GM21825 (cell line): ENCODE results near the gene NCOA3.
"Not testable (repeated sequence)": the region's sequence is repeated elsewhere in the genome, so short reads cannot be mapped to it uniquely, and the experiment has no call there.

Experiments used
- ATAC-seq: cut with Tn5 transposase; IDR thresholded peaks from one replicate; pipeline ENCODE4 v1.9.1; 2021; ENCODE audit warnings: mild to moderate bottlenecking, moderate library complexity; ENCODE audit not compliant: unreplicated experiment

Gene NCOA3

DNA sequence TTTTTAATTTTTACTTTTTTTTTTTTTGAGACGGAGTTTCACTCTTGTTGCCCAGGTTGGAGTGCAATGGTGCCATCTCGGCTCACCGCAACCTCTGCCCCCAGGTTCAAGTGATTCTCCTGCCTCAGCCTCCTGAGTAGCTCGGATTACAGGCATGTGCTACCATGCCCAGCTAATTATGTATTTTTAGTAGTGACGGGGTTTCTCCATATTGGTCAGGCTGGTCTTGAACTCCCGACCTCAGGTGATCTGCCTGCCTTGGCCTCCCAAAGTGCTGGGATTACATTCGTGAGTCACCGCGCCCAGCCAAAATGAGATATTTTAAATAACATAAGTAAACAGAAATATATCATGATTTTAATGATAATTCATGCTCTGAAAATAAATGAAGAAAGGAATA, 1.6 kb upstream of the NCOA3 start:
- not testable (repeated sequence) for ATAC-seq

- ATAC-seq: no peak
These were observed 1.1 kb upstream of the NCOA3 start for GRCh38 chr20:47500554-47500953.

DNA sequence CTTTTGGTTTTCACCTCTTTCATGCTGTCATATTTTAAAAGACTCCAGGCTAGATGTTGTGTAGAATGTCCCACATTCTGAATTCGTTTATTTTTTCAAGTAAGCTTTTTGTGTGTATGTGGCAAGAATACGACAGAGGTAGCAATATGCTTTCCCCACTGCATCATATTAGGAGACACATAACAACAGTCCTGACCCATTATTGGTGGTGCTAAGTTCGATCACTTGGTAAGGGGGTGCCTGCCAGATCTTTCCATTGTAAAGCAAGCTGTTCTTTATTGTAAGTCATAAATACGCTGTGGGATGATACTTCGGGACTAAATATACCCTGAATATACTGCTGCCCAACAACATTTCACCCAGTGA, 588 bp upstream of the NCOA3 start:
- ATAC-seq: no peak

- ATAC-seq: no peak
These were observed 868 bp downstream of the NCOA3 start for GRCh38 chr20:47502271-47503239.

DNA sequence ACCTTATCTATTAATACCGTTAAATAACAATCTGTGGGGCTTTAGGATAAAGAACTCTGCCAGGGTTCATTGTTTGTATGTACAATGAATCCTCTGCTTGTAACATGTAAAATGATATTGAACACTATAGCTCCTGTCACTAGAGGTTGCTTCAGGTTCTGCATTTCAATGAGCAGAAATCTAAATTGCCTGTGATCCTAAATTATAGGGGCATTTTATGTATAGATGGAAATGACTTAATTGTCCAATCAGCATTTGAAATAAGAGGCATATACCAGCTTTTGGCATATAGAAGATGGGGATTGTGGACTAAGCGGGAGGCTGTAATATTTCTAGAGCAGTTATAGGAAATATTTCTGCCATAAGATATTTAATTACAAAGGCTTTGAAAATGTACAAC, 2.0 kb downstream of the NCOA3 start:
- ATAC-seq: no peak

GRCh38 chr20:47506335-47506734, 4.6 kb downstream of the NCOA3 start:
- ATAC-seq: no peak

DNA sequence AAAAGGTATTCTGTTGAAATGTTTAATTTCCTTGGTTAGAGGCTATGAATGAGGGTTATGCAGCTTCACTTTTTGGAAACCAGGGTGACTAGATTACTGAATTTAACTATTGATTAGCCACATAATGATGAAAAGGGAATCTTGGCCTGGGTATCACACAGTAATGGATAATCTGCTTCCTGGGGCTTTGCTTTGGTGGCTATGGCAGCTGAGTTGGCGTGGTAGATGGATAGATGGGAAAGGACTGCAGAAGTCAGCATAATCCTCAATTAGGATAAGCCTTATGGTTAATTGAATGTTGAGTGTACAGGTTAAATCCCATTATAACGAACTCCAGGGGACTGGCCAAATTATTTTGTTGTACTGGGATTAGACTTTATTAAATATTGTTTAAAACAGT, 5.2 kb downstream of the NCOA3 start:
- no peak for ATAC-seq

DNA sequence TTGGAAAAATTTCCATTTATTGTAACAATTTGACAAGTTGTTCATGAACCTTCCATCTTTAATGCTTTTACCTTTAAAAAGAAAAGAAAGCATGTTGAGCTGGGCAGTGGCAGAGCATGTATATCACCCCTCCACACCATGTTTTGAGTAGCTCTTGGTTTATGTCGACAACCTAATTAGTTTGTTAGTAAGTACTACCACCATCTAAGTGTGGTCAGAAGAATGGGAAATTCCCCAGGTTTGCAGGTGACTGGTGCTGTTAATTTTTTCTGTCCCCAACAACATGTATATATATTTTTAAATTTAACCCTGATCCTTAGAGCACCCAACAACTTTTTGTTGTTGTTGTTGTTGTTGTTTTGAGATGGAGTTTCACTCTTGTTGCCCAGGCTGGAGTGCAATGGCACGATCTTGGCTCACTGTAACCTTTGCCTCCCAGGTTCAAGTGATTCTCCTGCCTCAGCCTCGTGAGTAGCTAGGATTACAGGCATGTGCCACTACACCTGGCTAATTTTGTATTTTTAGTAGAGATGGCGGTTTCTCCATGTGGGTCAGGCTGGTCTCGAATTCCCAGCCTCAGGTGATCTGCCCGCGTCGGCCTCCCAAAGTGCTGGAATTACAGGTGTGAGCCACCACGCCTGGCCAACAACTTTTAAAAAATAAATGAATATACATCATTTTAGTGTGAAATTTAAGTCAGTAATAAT, 5.7 kb downstream of the NCOA3 start:
- not testable (repeated sequence) for ATAC-seq

- ATAC-seq: no peak
These were observed 6.6 kb downstream of the NCOA3 start for GRCh38 chr20:47508278-47508677.

DNA sequence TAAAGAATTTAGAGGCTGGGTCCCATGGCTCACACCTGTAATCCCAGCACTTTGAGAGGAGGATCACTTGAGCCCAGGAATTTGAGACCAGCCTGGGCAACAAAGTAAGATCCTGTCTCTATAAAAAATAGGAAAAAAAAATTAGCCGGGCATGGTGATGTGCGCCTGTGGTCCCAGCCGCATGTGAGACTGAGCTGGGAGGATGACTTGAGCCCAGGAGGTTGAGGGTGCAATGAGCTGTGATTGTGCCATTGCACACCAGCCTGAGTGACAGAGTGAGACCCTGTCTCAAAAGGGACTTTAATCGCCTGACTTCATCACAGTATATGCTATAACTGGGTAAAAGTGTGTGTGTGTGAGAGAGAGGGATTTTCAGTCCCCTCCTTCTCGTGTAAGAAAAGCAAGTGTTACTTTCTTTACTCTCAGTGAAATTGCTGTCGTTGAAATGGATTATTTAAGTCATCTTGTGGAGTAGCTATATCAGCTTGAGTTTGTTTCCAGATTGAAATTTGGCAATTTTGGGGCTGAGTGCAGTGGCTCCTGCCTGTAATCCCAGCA, 7.5 kb downstream of the NCOA3 start:
- no peak for ATAC-seq

GRCh38 chr20:47509685-47510084, 8.0 kb downstream of the NCOA3 start:
- ATAC-seq: no peak

DNA sequence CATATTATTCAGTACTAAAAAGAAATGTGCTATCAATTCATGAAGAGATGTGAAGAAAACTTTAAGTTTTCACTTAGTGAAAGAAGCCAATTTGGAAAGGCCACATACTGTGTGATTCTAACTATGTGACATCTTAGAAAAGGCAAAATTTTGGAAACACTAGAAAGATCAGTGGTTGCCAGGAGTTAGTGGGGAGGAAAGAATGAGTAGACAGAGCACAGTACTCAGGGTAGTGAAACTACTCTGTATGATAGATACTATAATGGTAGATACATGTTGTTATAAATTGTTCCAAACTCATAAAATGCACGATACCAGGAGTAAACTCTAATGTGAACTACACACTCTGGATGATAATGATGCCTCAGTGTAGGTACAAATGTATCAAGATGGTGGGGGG, 14.2 kb downstream of the NCOA3 start:
- no peak for ATAC-seq

DNA sequence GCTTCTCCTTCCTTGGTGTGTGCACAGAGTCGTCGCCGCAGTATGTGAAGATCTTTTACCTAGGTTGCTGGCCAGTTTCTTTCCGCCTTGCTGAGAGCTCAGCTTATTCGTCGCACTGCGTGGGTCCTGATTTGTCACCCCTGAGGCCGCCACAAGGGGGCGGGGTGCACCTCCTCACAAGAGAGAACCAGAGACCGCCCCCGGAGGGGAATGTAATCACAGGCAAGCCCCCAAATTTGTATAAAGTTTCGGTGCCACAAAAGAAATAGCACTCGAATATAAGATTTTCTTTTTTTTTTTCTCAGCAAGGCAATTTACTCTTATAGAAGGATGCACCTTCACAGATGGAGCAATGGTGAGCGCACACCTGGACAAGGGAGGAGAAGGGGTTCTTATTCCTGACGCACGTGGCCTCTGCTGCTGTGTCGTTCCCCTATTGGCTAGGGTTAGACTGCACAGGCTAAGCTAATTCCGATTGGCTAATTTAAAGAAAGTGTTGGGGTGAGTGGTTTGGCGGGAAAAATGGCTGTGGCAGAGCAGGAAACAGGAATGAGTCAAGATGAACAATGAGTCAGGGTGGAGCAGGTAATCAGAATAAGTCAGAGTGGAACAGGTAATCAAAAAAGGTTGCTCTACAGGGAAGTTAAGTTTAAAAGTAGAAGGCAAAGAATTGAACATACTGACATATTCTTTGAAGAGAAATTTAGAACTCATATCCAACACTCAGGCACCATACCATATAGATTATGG, 19.5 kb downstream of the NCOA3 start:
- no peak for ATAC-seq

DNA sequence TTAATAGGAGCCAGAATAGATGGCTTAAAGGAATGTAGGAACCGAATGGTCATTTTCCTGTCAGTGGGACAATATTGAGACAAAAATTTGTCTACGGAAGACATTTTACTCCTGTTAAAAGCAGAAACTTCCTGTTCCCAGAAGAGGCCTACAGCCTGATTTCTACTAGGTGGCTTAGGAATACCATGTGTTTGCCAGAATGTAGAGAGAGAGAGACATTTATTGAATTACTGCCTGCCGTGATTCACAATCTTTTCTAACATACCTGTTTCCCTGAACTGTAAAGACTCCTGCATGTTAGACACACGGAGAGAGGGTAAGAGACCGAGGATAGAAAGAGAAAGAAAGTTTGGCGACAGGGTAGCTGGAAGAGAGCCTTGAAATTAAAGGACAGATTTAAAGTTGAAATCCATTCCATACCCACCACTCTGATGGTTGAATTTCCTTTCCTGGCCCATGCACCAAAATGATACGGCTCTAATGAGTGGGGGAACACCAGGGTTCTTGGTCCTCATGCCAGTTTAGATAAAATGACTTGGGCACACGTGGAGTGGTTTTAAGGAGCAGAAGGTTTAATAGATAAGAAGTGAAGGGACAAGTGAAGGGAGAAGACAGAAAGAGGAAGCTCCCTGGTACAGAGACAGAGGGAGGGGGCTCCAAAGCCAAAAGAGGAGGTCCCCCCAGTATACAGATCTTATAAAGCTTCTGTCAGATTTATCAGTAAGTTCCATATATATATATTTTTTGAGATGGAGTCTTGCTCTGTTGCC, 22.5 kb downstream of the NCOA3 start:
- ATAC-seq: no peak

DNA sequence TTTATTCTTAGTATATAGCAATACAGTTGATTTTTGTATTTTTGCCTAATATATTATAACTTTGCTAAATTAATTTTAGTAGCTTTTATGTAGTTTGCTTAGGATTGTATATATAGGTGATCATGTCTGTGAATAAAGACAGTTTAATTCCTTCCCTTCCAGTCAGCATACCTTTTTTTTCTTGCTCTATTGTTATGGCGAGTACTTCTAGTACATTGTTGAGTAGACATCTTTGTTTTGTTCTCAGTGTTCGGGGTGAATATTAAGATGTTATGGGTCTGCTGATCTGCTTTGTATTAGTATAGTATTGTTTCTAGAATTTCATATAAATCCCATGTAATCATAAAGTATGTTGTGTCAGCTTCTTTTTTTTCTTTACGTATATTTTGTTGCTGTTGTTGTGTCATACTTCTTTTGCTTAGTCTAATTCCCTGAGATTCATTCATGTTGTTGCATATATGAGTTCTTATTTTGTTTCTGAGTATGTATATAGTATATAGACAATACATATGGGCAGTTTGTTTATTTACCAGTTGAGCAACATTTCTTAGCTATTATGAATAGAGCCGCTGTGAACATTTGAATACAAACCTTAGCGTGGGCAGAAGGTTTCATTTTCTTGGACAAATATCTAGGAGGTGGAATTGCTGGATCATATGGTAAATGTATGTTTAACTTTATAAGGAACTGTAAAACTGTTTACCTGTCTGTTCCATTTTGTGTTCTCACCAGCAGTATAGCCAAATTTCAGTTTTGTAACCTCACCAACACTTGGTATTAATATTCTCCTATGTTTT, 25.5 kb downstream of the NCOA3 start:
- ATAC-seq: no peak

- ATAC-seq: no peak
These were observed 28.2 kb downstream of the NCOA3 start for GRCh38 chr20:47529840-47530239.

GRCh38 chr20:47531458-47531857, 29.8 kb downstream of the NCOA3 start:
- ATAC-seq: no peak

DNA sequence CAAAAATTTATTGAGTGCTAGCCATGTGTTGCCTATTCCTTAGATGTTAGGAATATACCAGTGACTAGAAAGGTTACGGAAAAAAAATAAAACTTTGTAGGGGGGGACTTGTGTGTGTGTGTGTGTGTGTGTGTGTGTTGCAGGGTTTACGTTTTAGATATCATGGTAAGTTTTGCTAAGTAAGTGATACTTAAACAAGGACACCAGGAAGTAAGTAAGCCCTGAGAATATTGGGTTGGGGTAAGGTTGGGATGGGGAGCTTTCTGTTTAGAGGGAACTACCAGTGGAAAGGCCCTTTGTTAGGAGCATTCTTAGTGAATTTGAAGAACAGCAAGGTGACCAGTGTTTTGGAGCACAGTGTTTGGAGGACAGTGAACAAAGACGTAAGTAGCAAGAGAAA, 30.3 kb downstream of the NCOA3 start:
- ATAC-seq: no peak

GRCh38 chr20:47533518-47534062, 31.9 kb downstream of the NCOA3 start:
- ATAC-seq: no peak
